Neural progenitor cell (in vitro differentiated cells): ENCODE results near the gene DPYD.

Experiments used
- CTCF ChIP-seq: fragments of 200-600 bp; sonication (generic); IDR thresholded peaks from 2 replicates; pipeline ENCODE4 v1.5.1; 2017; ENCODE audit warnings: antibody characterized with exemption, mild to moderate bottlenecking
- EZH2phosphoT487 ChIP-seq: fragments of 200-600 bp; sonication (generic); IDR thresholded peaks from 2 replicates; pipeline ENCODE4 v1.6.1; 2017; ENCODE audit warnings: antibody characterized with exemption

- no peak for TF ChIP-seq CTCF
- TF ChIP-seq EZH2phosphoT487, result no peak
These were observed 194.4 kb downstream of the DPYD start for GRCh38 chr1:97726386-97726785.
